K562 (cell line): ENCODE data around the gene BAIAP2. TPM values are rescaled to one million over a fixed set of nuclear protein-coding genes. Genes with fewer than 3 reads are reported as not detected.

Source experiments
- ATAC-seq: fragments of 200-7000 bp; cut with Tn5 transposase; 3 replicates; pipeline ENCODE4 v1.9.1; 2020; ENCODE audit warnings: moderate library complexity
- BruUV-seq: library from RNA; stranded (reverse); fragments of 400-500 nt; replicated peaks from 2 replicates; lab custom pipeline; 2021; lab: Mats Ljungman, UMichigan
- CTCF ChIA-PET: fragments of 300-600 bp; formaldehyde crosslinking; extraction: SDS; loops from one replicate; lab custom pipeline; 2021; ENCODE audit warnings: low intra/inter-chr PET ratio; lab: Yijun Ruan, JAX
- POLR2A ChIA-PET: fragments of 300-600, 350-650 bp; sonication (Branson Sonifier 250); formaldehyde crosslinking; extraction: SDS; loops from one replicate; lab custom pipeline; 2021; ENCODE audit warnings: antibody characterized with exemption, inconsistent platforms; lab: Yijun Ruan, JAX
- DNase-seq, 4 experiments: peaks; one replicate each; pipeline versions ENCODE4 v3.0.0 to v3.0.0-alpha.2; 2011 to 2018; ENCODE audit warnings: low spot score in 3 of 4, mixed read lengths in 3 of 4; ENCODE audit errors: extremely low read depth in 1 of 4
- FAIRE-seq: peaks from 2 replicates; lab custom pipeline; 2011; peaks lifted over from hg19 to GRCh38; lab: Jason Lieb, UNC
- H2AFZ ChIP-seq: 2 replicates; pipeline ENCODE4 v1.6.0; 2011; ENCODE audit warnings: low read depth, low read length, control low read depth, inconsistent platforms
- H3K27ac ChIP-seq: fragments of 200-600 bp; 3 replicates; pipeline ENCODE4 v1.8.0; 2011; ENCODE audit warnings: low read depth, mild to moderate bottlenecking, control low read depth, inconsistent platforms, low read length, moderate library complexity, mixed read lengths; ENCODE audit errors: extremely low read depth
- H3K27me3 ChIP-seq, 2 experiments: fragments of 300-600 bp in 1 of 2; 2 replicates in 1 of 2; 3 replicates in 1 of 2; pipeline versions ENCODE4 v1.6.0 to v1.8.0; 2011; ENCODE audit warnings: inconsistent platforms in 2 of 2, low read length in 2 of 2, mild to moderate bottlenecking in 1 of 2, mixed read lengths in 1 of 2, moderate library complexity in 1 of 2; ENCODE audit not compliant: control insufficient read depth in 2 of 2, insufficient read depth in 2 of 2
- H3K36me3 ChIP-seq: fragments of 300-600 bp; 3 replicates; pipeline ENCODE4 v1.8.0; 2011; ENCODE audit warnings: mild to moderate bottlenecking, low read length, inconsistent platforms; ENCODE audit not compliant: control insufficient read depth, insufficient read depth
- H3K4me1 ChIP-seq, 2 experiments: fragments of 200-600 bp in 1 of 2; replicated peaks in 1 of 2; 2 replicates in 1 of 2; 3 replicates in 1 of 2; pipeline versions ENCODE4 v1.5.1 to v1.8.0; 2011; ENCODE audit warnings: inconsistent platforms in 2 of 2, low read length in 2 of 2, mild to moderate bottlenecking in 1 of 2, mixed read lengths in 1 of 2, moderate library complexity in 1 of 2; ENCODE audit not compliant: control insufficient read depth in 2 of 2, insufficient read depth in 2 of 2
- H3K4me2 ChIP-seq: 2 replicates; pipeline ENCODE4 v1.6.1; 2011; ENCODE audit warnings: low read length, control low read depth, inconsistent platforms, mixed read lengths; ENCODE audit not compliant: insufficient read depth
- H3K4me3 ChIP-seq: fragments of 200-600 bp; sonication (generic), shearing (Covaris generic); 2 replicates; pipeline ENCODE4 v1.5.1; 2016; ENCODE audit warnings: control low read depth, inconsistent platforms
- H3K79me2 ChIP-seq: fragments of 200-600 bp; 3 replicates; pipeline ENCODE4 v1.8.0; 2011; ENCODE audit warnings: low read length, inconsistent platforms; ENCODE audit not compliant: control insufficient read depth, insufficient read depth
- H3K9ac ChIP-seq, 2 experiments: 2 replicates each; pipeline versions ENCODE4 v1.6.0 to v1.6.1; 2011; ENCODE audit warnings: low read depth in 2 of 2, low read length in 2 of 2, control low read depth in 1 of 2, inconsistent platforms in 1 of 2, mild to moderate bottlenecking in 1 of 2, mixed read lengths in 1 of 2; ENCODE audit not compliant: insufficient read depth in 1 of 2
- H3K9me1 ChIP-seq: one replicate; pipeline ENCODE4 v1.6.0; 2011; ENCODE audit warnings: inconsistent platforms, mild to moderate bottlenecking, low read length, moderate library complexity; ENCODE audit not compliant: control insufficient read depth, insufficient read depth
- H3K9me3 ChIP-seq: replicated peaks from 2 replicates; pipeline ENCODE4 v1.5.1; 2011; ENCODE audit warnings: low read depth, low read length, inconsistent platforms; ENCODE audit not compliant: control insufficient read depth, insufficient read depth
- H4K20me1 ChIP-seq: replicated peaks from 2 replicates; pipeline ENCODE4 v1.6.1; 2011; ENCODE audit warnings: low read length, inconsistent platforms, mixed read lengths; ENCODE audit not compliant: control insufficient read depth, insufficient read depth
- BRF1 ChIP-seq: IDR thresholded peaks from 3 replicates; pipeline ENCODE4 v1.6.1; 2011; ENCODE audit warnings: borderline replicate concordance, mild to moderate bottlenecking; ENCODE audit not compliant: insufficient read length; ENCODE audit errors: extremely low read depth
- CCAR2 ChIP-seq: fragments of 200-400 bp; formaldehyde crosslinking; IDR thresholded peaks from 2 replicates; pipeline ENCODE4 v1.6.1; 2017; ENCODE audit warnings: mild to moderate bottlenecking, low read depth, low read length
- POLR3G ChIP-seq: IDR thresholded peaks from 2 replicates; pipeline ENCODE4 v1.6.1; 2011; ENCODE audit not compliant: insufficient read length, insufficient replicate concordance; ENCODE audit errors: extremely low read depth
- RFX7 ChIP-seq: fragments of 250-450 bp; sonication (Bioruptor Pico); IDR thresholded peaks from 2 replicates; pipeline ENCODE4 v1.5.1; 2021; ENCODE audit warnings: mild to moderate bottlenecking
- SREBF2 ChIP-seq: sonication (generic); formaldehyde crosslinking; IDR thresholded peaks from 2 replicates; pipeline ENCODE4 v1.4.0; 2020; ENCODE audit warnings: mild to moderate bottlenecking, missing genetic modification reagents
- WGBS: fragments of 100-300 bp; shearing (Covaris generic); methylation state at CpG from one replicate; pipeline ENCODE4 v1.1.6; 2016; ENCODE audit warnings: low coverage, mixed read lengths; ENCODE audit not compliant: insufficient coverage; ENCODE audit errors: missing lambda C conversion rate; 5-methylcytosine and 5-hydroxymethylcytosine counted together
- in situ Hi-C: fragments of 300-500 bp; cut with MboI; formaldehyde crosslinking; loops from 4 replicates; pipeline ENCODE4 v1.15.0; 2018; ENCODE audit warnings: inconsistent platforms, mixed read lengths
- intact Hi-C: fragments of 100-400 bp; cut with micrococcal nuclease; formaldehyde crosslinking; loops from 2 replicates; pipeline ENCODE4 v1.14.2; 2022
- polyA plus RNA-seq, 8 experiments: library from polyadenylated mRNA; depleted of rRNA in 4 of 8; stranded (reverse) in 5 of 8; unstranded in 3 of 8; fragments of >200 nt; fragmentation: Nextera tagmentation in 2 of 8; fragmentation: Illumina TruSeq in 1 of 8; extraction: Ambion mirVana in 2 of 8; extraction: Trizol in 1 of 8; gene quantifications; 2 replicates each; pipeline versions ENCODE4 v1.2.1 to v1.2.3, GENCODE V29; 2011 to 2014; ENCODE audit warnings: inconsistent platforms in 1 of 8, missing spikeins in 1 of 8
- total RNA-seq, 7 experiments: library from RNA; depleted of rRNA in 6 of 7; stranded (reverse); fragments of >200 nt in 6 of 7; fragmentation: Illumina TruSeq in 2 of 7; extraction: Trizol in 2 of 7; gene quantifications; 2 replicates each; pipeline versions ENCODE4 v1.2.1 to v1.2.3, GENCODE V29; 2011 to 2021; ENCODE audit warnings: low replicate concordance in 1 of 7
- TF ChIP-seq, protein P1 (sequence below): fragments of 200-800 bp; sonication (Bioruptor generic); IDR thresholded peaks from 2 replicates; pipeline ENCODE4 v1.6.1; 2016; ENCODE audit warnings: missing genetic modification characterization, missing compliant biosample characterization

Gene BAIAP2
- total and polyA plus RNA-seq, 9 of the 15 experiments (the other 6 are each of a cell fraction or from before 2014, with no cell fraction given), result 2.3 to 51.6 (median 18.4) TPM

DNA sequence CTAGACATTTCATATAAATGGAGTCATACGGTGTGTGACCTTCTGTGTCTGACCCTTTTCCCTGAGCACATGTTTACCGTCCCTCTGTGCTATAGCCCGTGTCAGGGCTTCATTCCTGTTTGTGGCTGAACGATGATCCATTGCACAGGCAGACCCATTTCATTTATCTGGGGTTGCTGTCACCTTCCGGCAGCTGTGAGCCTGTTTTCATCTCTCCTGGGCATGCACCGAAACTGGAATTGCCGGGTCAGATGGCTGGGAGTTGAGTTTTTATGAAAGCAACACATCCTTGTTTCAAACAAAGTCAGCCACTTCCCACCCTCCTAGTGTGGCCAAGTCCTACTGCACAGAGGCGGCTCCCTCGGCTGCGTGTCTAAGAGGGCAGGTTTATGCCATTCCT, 25.5 kb downstream of the BAIAP2 start:
- Histone ChIP-seq H3K4me2 (no peak overlapping the region), H2AFZ (no peak overlapping the region), H3K4me3 (no peak overlapping the region), H3K79me2 (no peaks in the 10 kb centered on the region; the same call in 2 of the 3 replicates), H3K27me3 (no peaks in the 10 kb centered on the region), H3K9ac (no peak overlapping the region), H3K4me1 (peaks cover 17 to 58% of the 10 kb centered on the region in 2 experiments), H4K20me1 (peaks cover 6% of the 10 kb centered on the region), H3K9me1 (peaks cover 7% of the 10 kb centered on the region), H3K27ac (no peak overlapping the region), H3K36me3 (peaks cover 49% of the 10 kb centered on the region; the same call in 2 of the 3 replicates), H3K9me3 (no peaks in the 10 kb centered on the region)
- WGBS, result 94% methylated on average over 10 of the region's 10 CpGs
- intact Hi-C loops (no loop called here), in situ Hi-C loops (no loop called here)
- DNase-seq, result no peak
- TF ChIP-seq SREBF2 (CRISPR knock-in tag) (no peak), RFX7 (CRISPR knock-in tag) (no peak), POLR3G (no peak), CCAR2 (no peak), BRF1 (no peak)
- TF ChIP-seq, protein P1, sequence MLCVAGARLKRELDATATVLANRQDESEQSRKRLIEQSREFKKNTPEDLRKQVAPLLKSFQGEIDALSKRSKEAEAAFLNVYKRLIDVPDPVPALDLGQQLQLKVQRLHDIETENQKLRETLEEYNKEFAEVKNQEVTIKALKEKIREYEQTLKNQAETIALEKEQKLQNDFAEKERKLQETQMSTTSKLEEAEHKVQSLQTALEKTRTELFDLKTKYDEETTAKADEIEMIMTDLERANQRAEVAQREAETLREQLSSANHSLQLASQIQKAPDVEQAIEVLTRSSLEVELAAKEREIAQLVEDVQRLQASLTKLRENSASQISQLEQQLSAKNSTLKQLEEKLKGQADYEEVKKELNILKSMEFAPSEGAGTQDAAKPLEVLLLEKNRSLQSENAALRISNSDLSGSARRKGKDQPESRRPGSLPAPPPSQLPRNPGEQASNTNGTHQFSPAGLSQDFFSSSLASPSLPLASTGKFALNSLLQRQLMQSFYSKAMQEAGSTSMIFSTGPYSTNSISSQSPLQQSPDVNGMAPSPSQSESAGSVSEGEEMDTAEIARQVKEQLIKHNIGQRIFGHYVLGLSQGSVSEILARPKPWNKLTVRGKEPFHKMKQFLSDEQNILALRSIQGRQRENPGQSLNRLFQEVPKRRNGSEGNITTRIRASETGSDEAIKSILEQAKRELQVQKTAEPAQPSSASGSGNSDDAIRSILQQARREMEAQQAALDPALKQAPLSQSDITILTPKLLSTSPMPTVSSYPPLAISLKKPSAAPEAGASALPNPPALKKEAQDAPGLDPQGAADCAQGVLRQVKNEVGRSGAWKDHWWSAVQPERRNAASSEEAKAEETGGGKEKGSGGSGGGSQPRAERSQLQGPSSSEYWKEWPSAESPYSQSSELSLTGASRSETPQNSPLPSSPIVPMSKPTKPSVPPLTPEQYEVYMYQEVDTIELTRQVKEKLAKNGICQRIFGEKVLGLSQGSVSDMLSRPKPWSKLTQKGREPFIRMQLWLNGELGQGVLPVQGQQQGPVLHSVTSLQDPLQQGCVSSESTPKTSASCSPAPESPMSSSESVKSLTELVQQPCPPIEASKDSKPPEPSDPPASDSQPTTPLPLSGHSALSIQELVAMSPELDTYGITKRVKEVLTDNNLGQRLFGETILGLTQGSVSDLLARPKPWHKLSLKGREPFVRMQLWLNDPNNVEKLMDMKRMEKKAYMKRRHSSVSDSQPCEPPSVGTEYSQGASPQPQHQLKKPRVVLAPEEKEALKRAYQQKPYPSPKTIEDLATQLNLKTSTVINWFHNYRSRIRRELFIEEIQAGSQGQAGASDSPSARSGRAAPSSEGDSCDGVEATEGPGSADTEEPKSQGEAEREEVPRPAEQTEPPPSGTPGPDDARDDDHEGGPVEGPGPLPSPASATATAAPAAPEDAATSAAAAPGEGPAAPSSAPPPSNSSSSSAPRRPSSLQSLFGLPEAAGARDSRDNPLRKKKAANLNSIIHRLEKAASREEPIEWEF, result no peak
- BruUV-seq, result no TSS peak
- CTCF ChIA-PET, result no interaction called here
- POLR2A ChIA-PET, result interaction anchor here (0.8 kb wide), 1 partner anchor 9 kb away, joined by 3 read pairs; no protein-coding TSS in a partner anchor
- no peak for FAIRE-seq
- no peak for ATAC-seq
